ENCODE data around the gene CPVL. TPM values are rescaled to one million over a fixed set of nuclear protein-coding genes. Genes with fewer than 3 reads are reported as not detected.

The CPVL gene
- total RNA-seq, 1 experiment from 2014 or later = 10.3 TPM

GRCh38 chr7:29013082-29013695, 133.1 kb downstream of the CPVL start:
- Histone ChIP-seq H4K20me1 (ENCODE audit: insufficient read depth) (no peaks in the 10 kb centered on the region), H3K4me1 (ENCODE audit: control insufficient read depth in 1 of 2, insufficient read depth in 2 of 2, low read length in 2 of 2) (no peaks in the 10 kb centered on the region), H3K9me3 (ENCODE audit: control insufficient read depth in 1 of 2, insufficient read depth in 1 of 2, low read depth in 1 of 2, low read length in 2 of 2) (no peaks in the 10 kb centered on the region), H2AFZ (ENCODE audit: low read depth, low read length, poor library complexity, severe bottlenecking) (no peak overlapping the region), H3K9ac (ENCODE audit: low read length) (no peak overlapping the region), H3K36me3 (ENCODE audit: control insufficient read depth in 1 of 2, insufficient read depth in 2 of 2, low read length in 2 of 2) (no peaks in the 10 kb centered on the region), H3K27ac (ENCODE audit: low read depth, low read length) (no peak overlapping the region), H3K27me3 (ENCODE audit: insufficient read depth, low read length) (no peaks in the 10 kb centered on the region), H3K4me2 (ENCODE audit: low read length) (no peak overlapping the region), H3K79me2 (ENCODE audit: insufficient read depth, low read length) (no peaks in the 10 kb centered on the region), H3K9me2 (ENCODE audit: insufficient read depth) (no peaks in the 10 kb centered on the region), H3K4me3 (replicated peaks in 1 of 2; ENCODE audit: low read depth in 1 of 2, low read length in 2 of 2) (no peak overlapping the region)
- ATAC-seq (no peak), DNase-seq (ENCODE audit: low read depth, low spot score) (no peak)
- ChIA-PET RAD21 (ENCODE audit: low non-redundant PET in 1 of 2, low total read pairs in 2 of 2, uncharacterized antibody in 2 of 2, unreplicated experiment in 2 of 2) (no interaction called here), CTCF (interaction anchor here (1.1 kb wide), 1 partner anchor 23 kb away, joined by 3 read pairs; no protein-coding TSS in a partner anchor), POLR2A (no interaction called here)
- TF ChIP-seq YY1 (IDR thresholded peaks at IDR 0.05; ENCODE audit: extremely low read depth, insufficient replicate concordance, low read depth, low read length) = no peak
- no peak for TF ChIP-seq ATF3 (IDR thresholded peaks at IDR 0.05)
- no peak for TF ChIP-seq JUND (IDR thresholded peaks at IDR 0.05)
- TF ChIP-seq ELF1 (IDR thresholded peaks at IDR 0.05; ENCODE audit: borderline replicate concordance, low read depth) = no peak
- no peak for TF ChIP-seq MAX (IDR thresholded peaks at IDR 0.05)
- no peak for TF ChIP-seq CTCF (IDR thresholded peaks at IDR 0.05 in 2 of 3, conservative IDR thresholded peaks at IDR 0.05 in 1 of 3; ENCODE audit: borderline replicate concordance in 1 of 3, insufficient read depth in 1 of 3, low read depth in 2 of 3, low read length in 2 of 3)
- TF ChIP-seq POLR2A (IDR thresholded peaks at IDR 0.05; ENCODE audit: borderline replicate concordance, extremely low read depth, insufficient read depth, insufficient read length) = no peak
- no peak for TF ChIP-seq REST (IDR thresholded peaks at IDR 0.05; ENCODE audit: low read depth)
- TF ChIP-seq ZFX (IDR thresholded peaks at IDR 0.05) = no peak
- no peak for TF ChIP-seq TCF7L2 (IDR thresholded peaks at IDR 0.05; ENCODE audit: borderline replicate concordance, extremely low read depth, insufficient read depth, insufficient read length)
- TF ChIP-seq SRF (IDR thresholded peaks at IDR 0.05; ENCODE audit: low read depth) = no peak
- TF ChIP-seq POLR2AphosphoS5 (IDR thresholded peaks at IDR 0.05; ENCODE audit: low read depth, low read length) = no peak
- BruUV-seq (replicated peaks) = no TSS peak
- intact Hi-C loops (cut with micrococcal nuclease) = no loop called here
